ENCODE data around the gene ALKBH7. TPM values are rescaled to one million over a fixed set of nuclear protein-coding genes. Genes with fewer than 3 reads are reported as not detected.

Gene ALKBH7
- polyA plus RNA-seq, 1 donor from 2014 or later, result 154 TPM

Small RNAs within 50 kb of the gene (small RNA-seq; reads per million reads assigned to genes)
- 0 to 1.4 (median 0.32) reads per million in 3 experiments for gene MIR6790
- 2.5 to 4.5 (median 3.4) reads per million in 3 experiments for gene MIR6885

Other genes starting within 250 kb of the ALKBH7 start
- gene ACSBG2, start 237.1 kb upstream of the ALKBH7 start, polyA plus RNA-seq, result not detected in 2 replicates
- 34.0 and 39.3 TPM in 2 replicates for gene MLLT1, start 92.8 kb upstream of the ALKBH7 start, polyA plus RNA-seq
- 0.62 TPM in 1 of 2 replicates, not detected in the other for gene ACER1, start 39.2 kb upstream of the ALKBH7 start, polyA plus RNA-seq
- gene CLPP, start 11.3 kb upstream of the ALKBH7 start, polyA plus RNA-seq, result 79.9 and 97.8 TPM in 2 replicates
- 1.5 and 2.4 TPM in 2 replicates for gene PSPN, start 3.1 kb downstream of the ALKBH7 start, polyA plus RNA-seq
- 53.9 and 69.2 TPM in 2 replicates for gene GTF2F1, start 20.4 kb downstream of the ALKBH7 start, polyA plus RNA-seq
- gene KHSRP, start 52.0 kb downstream of the ALKBH7 start, polyA plus RNA-seq, result 33.3 and 40.3 TPM in 2 replicates
- gene SLC25A41, start 61.0 kb downstream of the ALKBH7 start, polyA plus RNA-seq, result 3.8 and 4.2 TPM in 2 replicates
- gene SLC25A23, start 87.0 kb downstream of the ALKBH7 start, polyA plus RNA-seq, result 36.3 and 47.2 TPM in 2 replicates
- 0.43 TPM in 1 of 2 replicates, not detected in the other for gene CRB3, start 91.5 kb downstream of the ALKBH7 start, polyA plus RNA-seq
- gene DENND1C, start 109.0 kb downstream of the ALKBH7 start, polyA plus RNA-seq, result 0.17 TPM in 1 of 2 replicates, not detected in the other
- 17.8 and 25.9 TPM in 2 replicates for gene TUBB4A, start 129.5 kb downstream of the ALKBH7 start, polyA plus RNA-seq
- gene TNFSF9, start 158.2 kb downstream of the ALKBH7 start, polyA plus RNA-seq, result 0.86 and 1.3 TPM in 2 replicates
- gene CD70, start 218.4 kb downstream of the ALKBH7 start, polyA plus RNA-seq, result not detected in 2 replicates